T-helper 2 cell treated with Interferon-gamma antibody and Interleukin-4, amounts not matched to agents 100 ng/mL and 5 ng/mL, for 36 hours (primary cell): Measurements from ENCODE around the gene XYLT2. TPM values are rescaled to one million over a fixed set of nuclear protein-coding genes. Genes with fewer than 3 reads are reported as not detected.

Source experiments
- intact Hi-C: fragments of 100-400 bp; cut with micrococcal nuclease; formaldehyde crosslinking; loops from one replicate; pipeline ENCODE4 v1.15.1; 2023
- total RNA-seq: library from RNA; stranded (reverse); gene quantifications from 2 replicates; pipeline ENCODE4 v1.2.3, GENCODE V29; 2022

Gene XYLT2
- total RNA-seq, 1 donor from 2014 or later = 34.3 TPM

DNA sequence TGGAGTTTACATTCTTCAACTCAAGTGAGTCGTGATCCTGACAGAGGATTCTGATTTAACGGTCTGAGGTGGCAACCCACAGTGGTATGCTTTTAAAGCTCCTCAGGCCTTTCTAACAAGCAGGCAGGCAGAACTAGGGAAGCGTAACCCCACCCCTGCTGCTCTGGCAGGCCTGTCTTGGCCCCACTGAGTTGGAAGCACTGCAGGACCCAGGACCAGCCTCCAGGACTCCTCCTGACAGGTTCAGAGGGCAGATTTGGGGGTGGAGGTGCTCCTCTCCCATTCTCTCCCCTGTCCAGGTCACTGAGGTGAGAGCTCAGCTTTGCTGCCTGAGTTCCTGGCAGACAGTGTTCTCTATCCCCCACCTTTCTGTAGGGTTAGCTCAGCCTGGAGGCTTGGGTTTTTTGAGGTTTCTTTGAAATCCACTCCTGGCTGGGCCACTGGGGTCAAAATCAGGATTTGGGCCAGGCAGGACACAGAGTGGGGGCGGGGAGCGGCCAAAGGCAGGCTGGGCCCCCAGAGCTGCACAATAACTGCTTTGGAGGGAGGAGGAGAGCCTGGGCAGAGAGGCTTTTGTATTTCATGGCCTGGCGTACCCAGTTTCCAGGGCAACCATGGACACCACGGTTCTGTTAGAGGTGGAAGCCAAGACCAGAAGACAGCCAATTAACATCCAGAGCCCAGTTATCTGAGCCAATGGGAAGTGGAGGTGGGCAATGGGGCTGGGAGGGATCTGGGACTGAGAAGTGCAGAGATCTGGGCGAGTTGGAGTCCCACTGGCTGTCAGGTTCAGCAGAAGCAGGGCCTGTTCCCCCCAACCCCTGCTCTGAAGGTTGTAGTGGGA, 17.5 kb downstream of the XYLT2 start:
- intact Hi-C loops = loop anchor here (2.0 kb wide), 1 partner anchor 33 kb away; the partner anchor contains the start of gene LRRC59

DNA sequence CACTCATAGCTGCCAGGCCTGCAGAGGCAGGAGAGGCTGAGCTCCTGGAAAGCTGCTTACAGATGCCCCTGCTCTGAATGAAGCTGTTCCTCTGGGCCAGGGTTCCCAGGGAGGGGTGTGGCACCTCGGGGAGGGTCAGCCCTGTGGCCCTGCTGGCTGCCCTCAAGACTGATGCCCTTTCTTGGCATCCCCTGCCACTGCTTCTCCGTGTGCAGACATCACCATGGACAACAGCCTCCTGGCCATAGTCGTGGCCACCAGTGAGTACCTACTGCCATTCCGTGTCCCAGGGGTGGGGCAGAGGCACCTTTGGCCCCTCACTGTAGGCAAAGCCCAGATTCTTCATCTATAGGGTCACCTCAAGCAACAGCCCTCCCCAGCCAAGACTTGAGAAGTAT, 18.1 kb downstream of the XYLT2 start:
- intact Hi-C loops = no loop called here

GRCh38 chr17:50364715-50365114, 18.8 kb downstream of the XYLT2 start:
- intact Hi-C loops = no loop called here

GRCh38 chr17:50365165-50365564, 19.2 kb downstream of the XYLT2 start:
- intact Hi-C loops = no loop called here

DNA sequence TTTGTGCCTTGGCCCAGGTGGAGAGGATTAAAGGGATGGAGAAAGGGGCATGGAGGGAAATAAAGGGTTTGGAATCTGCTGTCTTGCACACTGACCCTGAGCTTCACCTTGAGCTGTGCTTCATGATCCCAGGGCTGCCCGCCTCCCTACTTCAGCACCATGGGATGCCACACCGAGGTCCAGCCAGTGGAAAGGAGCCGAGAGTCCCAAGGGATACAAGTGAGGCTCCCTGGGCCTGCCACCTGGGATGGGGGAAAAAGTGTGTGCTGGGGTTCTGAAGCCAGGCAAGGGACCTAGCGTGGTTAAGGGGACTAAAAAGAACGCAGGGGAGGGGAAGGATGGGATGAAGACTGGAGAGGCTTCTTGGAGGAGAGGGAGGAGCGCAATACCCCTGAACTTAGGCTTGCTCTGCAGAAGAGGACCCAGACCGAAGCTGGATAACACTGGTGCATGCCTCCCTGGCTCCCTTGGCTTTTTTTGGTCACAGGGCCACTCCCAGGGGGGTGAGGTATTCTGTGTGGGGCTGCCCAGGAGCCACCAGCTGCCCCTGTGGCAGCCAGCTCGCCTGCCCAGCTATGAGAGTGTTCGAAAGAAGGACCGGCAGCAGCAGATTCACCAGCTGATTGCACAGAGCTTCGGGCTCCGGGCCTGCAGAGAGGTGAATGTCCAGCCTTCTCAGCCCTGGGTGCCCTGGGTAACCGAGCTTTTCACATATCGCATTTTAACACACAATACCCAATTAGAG, 19.9 kb downstream of the XYLT2 start:
- intact Hi-C loops = no loop called here

DNA sequence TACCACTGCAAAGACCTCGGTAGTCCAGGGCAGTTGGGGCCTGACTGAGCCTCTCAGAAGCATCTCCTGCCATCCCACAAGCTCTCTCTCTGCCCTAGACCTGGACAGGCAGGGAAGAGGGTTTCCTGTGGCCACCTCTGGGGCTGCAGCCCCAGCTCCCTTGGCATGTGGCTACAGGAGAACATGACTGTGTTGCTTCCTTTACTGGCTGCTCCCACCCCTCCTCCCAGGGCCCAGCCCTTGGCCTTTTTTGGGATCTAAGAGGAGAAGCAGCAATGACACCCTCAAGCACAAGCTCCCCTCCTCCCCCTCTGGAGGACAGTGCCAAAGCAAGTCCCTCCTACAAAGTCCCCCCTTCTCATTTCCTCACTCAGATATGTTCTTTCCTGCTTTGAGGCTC, 21.5 kb downstream of the XYLT2 start:
- intact Hi-C loops = no loop called here

- intact Hi-C loops = loop anchor here (5.0 kb wide), 1 partner anchor 337 kb away; the partner anchor contains the start of gene ANKRD40
Observed at GRCh38 chr17:50370052-50370451, 24.1 kb downstream of the XYLT2 start.

DNA sequence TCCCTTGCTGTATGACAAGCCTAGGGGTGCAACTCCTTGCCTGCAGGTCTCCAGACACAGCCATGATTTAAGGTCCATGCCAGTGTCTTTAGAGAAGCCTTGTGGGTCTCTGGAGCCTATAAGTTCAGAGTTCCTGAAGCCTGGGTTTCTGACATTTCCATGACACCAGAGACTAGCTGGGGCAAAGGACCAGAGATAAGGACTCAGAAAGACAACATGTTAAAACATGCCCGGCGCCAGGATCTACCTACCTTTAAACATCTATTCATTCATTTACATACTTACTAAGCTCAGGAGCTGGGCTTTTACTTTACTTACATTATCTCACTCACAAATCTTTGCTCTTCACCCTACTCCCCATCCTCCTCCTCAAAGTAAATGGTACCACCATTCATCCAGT, 25.6 kb downstream of the XYLT2 start:
- intact Hi-C loops = loop anchor here (5.0 kb wide), 1 partner anchor 336 kb away; the partner anchor contains the start of gene ANKRD40

GRCh38 chr17:50372222-50372757, 26.4 kb downstream of the XYLT2 start:
- intact Hi-C loops = loop anchor here (2.0 to 5.0 kb wide), 3 partner anchors 25 to 335 kb away; partner anchors contain the start of genes ANKRD40, LRRC59 and RSAD1

- intact Hi-C loops = loop anchor here (2.0 to 5.0 kb wide), 3 partner anchors 24 to 334 kb away; partner anchors contain the start of genes ANKRD40, LRRC59 and RSAD1
Observed at GRCh38 chr17:50372758-50373556, 27.0 kb downstream of the XYLT2 start, which contains the start of the genes EME1 and MRPL27. EME1 (plus strand) TSS chr17:50373229; CDS start chr17:50375209, 1,980 bp downstream. MRPL27 (minus strand) TSS chr17:50373184; CDS start chr17:50373170, 14 bp downstream.

- intact Hi-C loops = loop anchor here (2.0 to 5.0 kb wide), 3 partner anchors 23 to 334 kb away; partner anchors contain the start of genes ANKRD40, LRRC59 and RSAD1
Observed at GRCh38 chr17:50373705-50374104, 27.8 kb downstream of the XYLT2 start.

GRCh38 chr17:50375858-50376538, 30.1 kb downstream of the XYLT2 start:
- intact Hi-C loops = no loop called here

- intact Hi-C loops = no loop called here
Observed at GRCh38 chr17:50379351-50380132, 33.6 kb downstream of the XYLT2 start.

- intact Hi-C loops = no loop called here
Observed at GRCh38 chr17:50380369-50381259, 34.7 kb downstream of the XYLT2 start.

DNA sequence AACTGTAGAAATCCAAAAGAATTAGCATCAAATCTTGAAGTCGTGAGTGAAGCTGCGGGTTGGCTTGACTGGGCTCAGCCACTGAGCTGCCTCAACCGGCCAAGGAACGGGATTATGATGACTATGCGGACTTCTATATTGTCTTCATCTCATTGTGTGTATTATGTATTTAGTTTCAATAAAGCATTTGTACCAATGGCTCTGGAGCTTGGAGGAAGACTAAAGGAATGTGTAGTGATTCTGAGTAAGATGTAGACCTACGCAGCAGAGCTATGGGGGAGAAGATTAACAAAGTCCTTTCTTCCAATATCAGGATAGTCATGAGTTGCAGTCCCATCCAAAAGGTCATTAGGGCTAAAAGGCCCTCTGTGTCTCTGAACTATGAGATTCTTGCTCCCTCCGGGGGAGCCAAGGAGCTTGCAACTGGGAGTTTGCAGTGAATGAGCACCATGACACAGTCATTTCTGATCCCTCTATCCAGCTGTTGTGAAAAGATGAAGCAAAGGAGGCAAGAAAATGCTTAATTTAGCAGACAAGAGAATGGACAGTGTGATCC, 35.4 kb downstream of the XYLT2 start:
- intact Hi-C loops = no loop called here

GRCh38 chr17:50381920-50382319, 36.0 kb downstream of the XYLT2 start:
- intact Hi-C loops = no loop called here

- intact Hi-C loops = no loop called here
Observed at GRCh38 chr17:50382931-50383330, 37.0 kb downstream of the XYLT2 start.

DNA sequence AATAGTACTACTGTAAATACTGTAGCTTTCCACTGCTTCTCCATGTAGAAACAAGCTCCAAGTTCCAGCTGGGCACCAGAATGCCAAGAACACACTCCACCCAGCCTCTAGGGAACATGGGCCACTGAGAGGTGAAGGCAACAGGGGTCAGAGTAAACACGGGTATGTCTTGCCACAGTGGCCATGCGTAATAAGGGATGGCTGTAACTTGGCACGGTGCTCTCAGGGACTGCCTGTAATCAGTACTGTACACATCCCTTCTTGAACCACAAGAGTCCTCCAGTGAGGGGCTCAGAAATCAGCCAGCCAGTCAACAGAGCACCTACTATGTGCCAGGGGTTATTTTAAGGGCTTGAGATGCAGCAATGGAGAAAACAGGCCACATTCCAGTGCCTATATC, 40.6 kb downstream of the XYLT2 start:
- intact Hi-C loops = no loop called here
